Stimulated activated CD4-positive, alpha-beta T cell treated with anti-CD3 and anti-CD28 coated beads, Interleukin-12 subunit alpha, Interleukin-12 subunit beta, amount 100 ng/mL, for 24 hours (primary cell): ENCODE measurements around the gene ZCCHC8.
"Not testable (repeated sequence)": the region's sequence is repeated elsewhere in the genome, so short reads cannot be mapped to it uniquely, and the experiment has no call there.

Experiments used
- DNase-seq, 2 experiments: peaks; one replicate each; pipeline ENCODE4 v3.0.0-alpha.2; 2020; ENCODE audit warnings: low read depth in 2 of 2

The ZCCHC8 gene

GRCh38 chr12:122471324-122472226, 29.2 kb downstream of the ZCCHC8 start:
- no peak for DNase-seq

DNA sequence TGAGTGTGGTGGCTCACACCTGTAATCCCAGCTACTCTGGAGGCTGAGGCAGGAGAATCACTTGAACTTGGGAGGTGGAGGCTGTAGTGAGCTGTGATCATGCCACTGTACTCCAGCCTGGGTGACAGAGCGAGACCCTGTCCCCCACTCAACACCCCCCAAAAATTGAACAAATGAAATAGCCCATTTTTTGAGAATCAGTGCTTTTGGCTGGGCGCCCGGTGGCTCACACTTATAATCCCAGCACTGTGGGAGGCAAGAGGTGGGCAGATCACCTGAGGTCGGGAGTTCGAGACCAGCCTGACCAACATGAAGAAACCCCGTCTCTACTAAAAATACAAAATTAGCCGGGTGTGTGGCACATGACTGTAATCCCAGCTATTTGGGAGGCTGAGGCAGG, 30.2 kb downstream of the ZCCHC8 start:
- DNase-seq = not testable (repeated sequence)

DNA sequence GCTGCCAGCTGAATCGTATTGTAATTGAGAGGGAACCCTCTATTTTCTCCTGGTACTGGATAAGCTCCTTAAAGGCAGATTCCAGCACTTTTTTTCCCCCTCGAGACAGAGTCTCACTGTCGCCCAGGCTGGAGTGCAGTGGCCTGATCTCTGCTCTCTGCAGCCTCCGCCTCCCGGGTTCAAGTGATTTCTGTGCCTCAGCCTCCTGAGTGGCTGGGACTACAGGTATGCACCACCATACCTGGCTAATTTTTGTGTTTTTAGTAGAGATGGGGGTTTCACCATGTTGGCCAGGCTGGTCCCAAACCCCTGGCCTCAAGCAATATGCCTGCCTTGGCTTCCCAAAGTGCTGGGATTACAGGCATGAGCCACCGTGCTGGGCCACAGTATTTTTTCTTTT, 30.9 kb downstream of the ZCCHC8 start:
- not testable (repeated sequence) for DNase-seq

- no peak for DNase-seq
Measured at GRCh38 chr12:122467983-122468382, 32.7 kb downstream of the ZCCHC8 start.

GRCh38 chr12:122464317-122465042, 36.3 kb downstream of the ZCCHC8 start:
- DNase-seq = not testable (repeated sequence)

DNA sequence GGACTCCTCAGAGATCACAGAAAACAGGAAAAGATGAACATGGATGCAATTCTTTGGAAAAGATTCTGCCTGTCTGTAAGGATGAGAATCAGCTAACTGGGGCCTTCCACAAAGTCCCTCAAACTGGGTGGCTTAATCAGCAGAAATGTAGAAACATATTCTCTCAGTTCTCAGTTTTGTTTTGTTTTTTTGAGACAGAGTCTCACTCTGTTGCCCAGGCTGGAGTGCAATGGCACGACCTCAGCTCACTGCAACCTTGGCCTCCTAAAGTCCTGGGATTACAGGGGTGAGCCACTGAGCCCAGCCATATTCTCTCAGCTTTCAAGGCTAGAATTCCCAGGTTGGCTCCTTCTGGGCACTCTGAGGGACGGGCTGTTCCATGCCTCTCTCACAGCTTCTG, 40.1 kb downstream of the ZCCHC8 start:
- DNase-seq = no peak

DNA sequence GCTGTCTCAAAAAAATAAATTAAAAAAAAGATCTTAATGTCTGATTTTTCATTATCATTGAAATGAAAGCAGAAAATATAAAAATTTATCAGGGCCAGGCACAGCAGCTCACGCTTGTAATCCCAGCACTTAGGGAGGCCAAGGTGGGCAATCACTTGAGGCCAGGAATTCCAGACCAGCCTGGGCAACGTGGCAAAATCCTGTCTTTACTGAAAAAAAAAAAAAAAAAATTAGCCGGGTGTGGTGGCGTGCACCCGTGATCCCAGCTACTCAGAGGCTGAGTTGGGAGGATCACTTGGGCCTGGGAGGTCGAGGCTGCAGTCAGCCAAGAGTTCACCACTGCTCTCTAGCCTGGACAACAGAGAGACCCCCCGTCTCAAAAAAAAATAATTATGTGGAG, 40.7 kb downstream of the ZCCHC8 start:
- DNase-seq = no peak

GRCh38 chr12:122459211-122459610, 41.5 kb downstream of the ZCCHC8 start:
- DNase-seq = no peak

- DNase-seq = no peak
Measured at GRCh38 chr12:122458105-122459035, 42.4 kb downstream of the ZCCHC8 start.

DNA sequence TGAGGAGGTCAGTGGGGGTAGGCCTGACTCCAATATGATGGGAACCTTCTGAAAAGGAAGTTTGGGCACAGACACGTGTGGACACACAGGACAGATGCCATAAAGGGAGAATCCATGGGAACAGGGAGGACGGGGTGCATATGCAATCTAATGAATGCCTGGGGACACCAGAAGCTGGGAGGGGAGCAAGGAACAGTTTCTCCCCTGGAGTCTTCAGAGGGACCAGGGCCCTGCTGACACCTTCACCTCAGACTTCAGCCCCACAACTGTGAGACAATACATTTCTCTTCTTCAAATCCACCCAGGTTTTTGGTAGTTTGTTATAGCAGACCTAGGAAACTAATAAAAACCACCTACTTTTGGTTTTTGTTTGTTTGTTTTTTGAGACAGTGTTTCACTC, 43.1 kb downstream of the ZCCHC8 start:
- no peak for DNase-seq

- DNase-seq = no peak
Measured at GRCh38 chr12:122454739-122455138, 46.0 kb downstream of the ZCCHC8 start.

GRCh38 chr12:122454250-122454721, 46.4 kb downstream of the ZCCHC8 start:
- DNase-seq = no peak

DNA sequence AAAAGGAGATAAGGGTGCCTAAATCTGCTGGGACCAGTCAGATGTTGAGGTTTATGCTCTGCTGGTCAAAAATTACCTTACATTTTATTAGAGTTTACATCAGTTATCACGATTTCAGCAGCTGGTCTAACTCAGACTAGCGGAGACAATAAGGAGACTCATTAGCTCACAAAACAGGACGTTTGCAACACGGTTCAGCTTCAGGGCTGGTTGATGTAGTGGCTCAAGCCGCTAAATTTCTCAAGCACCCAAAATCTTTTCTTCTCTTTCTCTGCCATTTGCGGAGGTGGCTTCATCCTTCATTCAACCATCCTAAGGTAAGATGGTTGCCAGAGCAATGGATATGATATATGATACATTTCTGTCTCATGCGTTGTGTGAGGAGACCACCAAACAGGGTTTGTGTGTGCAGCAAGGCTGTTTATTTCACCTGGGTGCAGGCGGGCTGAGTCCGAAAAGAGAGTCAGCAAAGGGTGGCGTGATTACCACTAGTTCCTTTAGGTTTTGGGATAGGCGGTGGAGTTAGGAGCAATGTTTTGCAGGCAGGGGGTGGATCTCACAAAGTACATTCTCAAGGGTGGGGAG, 47.9 kb downstream of the ZCCHC8 start:
- DNase-seq = no peak

DNA sequence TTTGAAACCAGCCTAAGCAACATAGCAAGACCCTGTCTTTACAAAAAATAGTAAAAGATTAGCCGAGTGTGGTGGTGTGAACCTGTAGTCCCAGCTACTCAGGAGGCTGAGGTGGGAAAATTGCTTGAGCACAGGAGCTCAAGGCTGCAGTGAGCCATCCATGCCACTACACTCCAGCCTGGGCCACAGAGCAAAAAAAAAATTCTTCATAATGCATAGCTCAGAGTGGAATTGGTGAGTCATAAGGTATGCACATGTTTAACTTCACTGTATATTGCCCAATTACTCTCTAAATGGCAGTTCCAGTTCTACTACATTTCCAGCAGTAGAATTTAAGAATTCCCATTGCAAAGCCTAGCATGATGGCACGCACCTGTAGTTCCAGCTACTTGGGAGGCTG, 51.4 kb downstream of the ZCCHC8 start:
- no peak for DNase-seq

DNA sequence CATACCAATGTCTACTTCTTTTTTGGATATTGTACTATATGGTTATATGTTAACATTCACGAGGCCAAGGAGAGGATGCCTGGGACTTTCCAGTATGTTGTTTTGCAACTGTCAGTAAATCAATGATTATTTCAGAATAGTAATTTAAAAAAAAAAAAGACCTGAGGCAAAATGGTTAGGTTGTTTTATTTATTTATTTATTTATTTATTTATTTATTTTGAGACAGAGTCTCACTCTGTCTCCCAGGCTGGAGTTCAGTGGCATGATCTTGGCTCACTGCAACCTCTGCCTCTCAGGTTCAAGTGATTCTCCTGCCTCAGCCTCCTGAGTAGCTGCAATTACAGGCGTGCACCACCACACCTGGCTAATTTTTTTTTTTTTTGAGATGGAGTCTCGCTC, 52.9 kb downstream of the ZCCHC8 start:
- DNase-seq = not testable (repeated sequence)

- DNase-seq = not testable (repeated sequence)
Measured at GRCh38 chr12:122446390-122446789, 54.3 kb downstream of the ZCCHC8 start.

DNA sequence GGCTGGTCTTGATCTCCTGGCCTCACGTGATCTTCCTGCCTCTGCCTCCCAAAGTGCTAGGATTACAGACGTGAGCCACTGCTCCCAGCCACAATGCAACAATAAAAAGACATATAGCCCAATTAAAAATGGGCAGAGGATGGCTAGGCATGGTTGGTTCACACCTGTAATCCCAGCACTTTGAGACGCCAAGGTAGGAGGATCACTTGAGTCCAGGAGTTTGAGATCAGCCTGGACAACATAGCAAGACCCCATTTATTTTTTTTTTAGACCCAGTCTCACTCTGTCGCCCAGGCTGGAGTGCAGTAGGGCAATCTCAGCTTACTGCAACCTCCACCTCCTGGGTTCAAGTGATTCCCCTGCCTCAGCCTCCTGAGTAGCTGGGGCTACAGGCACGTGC, 56.7 kb downstream of the ZCCHC8 start:
- DNase-seq = not testable (repeated sequence)

- DNase-seq = not testable (repeated sequence)
Measured at GRCh38 chr12:122438822-122439221, 61.9 kb downstream of the ZCCHC8 start.

DNA sequence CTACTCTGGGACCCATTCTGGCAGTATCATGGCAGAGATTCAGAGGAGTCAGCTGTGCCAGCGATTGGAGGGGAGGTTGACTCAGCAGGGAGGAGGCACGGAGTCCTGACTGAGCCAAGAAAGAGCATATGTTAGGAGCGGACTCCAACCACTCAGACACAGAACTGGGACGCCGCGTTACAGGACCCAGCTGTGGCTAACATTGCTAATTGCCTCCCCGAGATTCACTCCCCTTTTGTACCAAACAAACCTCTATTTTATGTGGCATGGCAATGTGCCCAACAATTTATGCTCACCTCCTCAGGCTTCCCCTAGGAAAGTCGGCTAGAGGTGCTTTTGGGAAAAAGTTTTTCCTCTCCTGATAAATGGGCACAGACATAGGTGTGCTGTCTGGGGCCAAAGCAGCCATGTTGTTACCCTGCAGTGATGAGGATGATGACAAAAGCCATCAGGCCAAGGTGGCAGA, 63.0 kb downstream of the ZCCHC8 start:
- no peak for DNase-seq

DNA sequence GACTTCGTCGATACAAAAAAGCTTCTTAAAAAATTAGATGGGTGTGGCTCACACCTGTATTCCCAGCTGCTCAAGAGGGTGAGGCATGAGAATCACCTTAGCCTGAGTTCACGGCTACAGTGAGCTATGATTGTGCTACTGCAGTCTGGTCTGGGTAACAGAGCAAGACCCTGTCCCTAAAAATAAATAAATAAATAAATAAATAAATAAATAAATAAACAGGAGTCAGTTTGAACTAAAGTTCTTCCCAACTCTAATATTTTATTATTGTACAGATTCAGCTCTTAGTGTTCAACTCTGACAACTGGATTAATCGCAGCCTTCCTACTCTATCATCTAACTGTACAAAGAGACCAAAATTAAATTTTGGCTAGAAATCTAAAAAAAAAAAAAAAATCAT, 65.5 kb downstream of the ZCCHC8 start:
- DNase-seq = no peak

DNA sequence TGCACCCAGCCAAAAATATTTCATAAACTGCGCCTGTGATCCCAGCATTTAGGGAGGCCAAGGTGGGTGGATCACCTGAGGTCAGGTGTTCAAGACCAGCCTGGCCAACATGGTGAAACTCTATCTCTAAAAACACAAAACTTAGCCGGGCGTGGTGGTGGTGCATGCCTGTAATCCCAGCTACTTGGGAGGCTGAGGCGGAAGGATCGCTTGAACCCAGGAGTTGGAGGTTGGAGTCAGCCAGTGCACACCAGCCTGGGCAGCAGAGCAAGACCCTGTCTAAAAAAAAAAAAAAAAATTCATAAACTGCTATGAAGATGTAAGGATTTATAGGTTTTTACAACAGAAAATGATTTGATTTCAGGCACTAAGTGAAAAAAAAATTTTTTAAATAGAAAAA, 71.7 kb downstream of the ZCCHC8 start:
- DNase-seq = not testable (repeated sequence)
